Activated CD8-positive, alpha-beta memory T cell treated with anti-CD3 and anti-CD28 coated beads for 1 hour (primary cell): ENCODE measurements around the gene TRANK1.
"Not testable (repeated sequence)": the region's sequence is repeated elsewhere in the genome, so short reads cannot be mapped to it uniquely, and the experiment has no call there.

Experiments used
- DNase-seq, 2 donors: peaks; one replicate each; pipeline ENCODE4 v3.0.0-alpha.2; 2020; ENCODE audit warnings: low read depth in 1 of 2; ENCODE audit errors: extremely low read depth in 1 of 2

Gene TRANK1

DNA sequence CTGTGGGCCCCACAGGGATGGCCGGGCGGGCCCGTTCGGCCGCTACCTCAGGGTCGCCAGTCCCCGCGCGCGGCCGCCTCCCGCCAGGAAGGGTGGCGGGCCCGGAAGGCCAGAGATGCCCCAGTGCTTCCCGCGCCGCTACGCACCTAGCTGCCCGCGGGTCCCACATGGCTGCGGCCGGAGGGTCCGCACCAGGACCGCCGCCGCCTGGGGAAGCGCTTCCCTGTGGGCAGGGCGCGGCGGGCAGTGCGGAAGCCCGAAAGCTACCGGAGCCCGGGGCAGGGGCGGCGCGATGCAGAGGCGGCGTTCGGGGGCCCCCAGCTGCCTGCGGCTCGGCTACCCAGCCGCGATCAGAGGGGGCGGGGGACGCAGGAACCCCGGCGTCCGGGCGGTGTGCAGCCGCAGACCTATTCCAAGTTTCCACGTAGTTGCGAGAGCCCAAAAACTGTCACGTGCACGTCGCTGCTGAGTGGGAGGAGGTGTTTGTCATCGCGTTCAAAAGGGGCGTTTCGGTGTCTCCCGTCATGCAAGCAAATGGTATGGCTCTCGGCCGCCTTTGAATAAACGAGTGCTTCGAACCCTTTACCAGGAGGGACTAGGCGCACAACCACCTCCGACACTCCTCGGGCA, at the start of gene TRANK1:
Gene TRANK1, minus strand, starts transcription at position 414 of the 630 bp plus-strand sequence. Its CDS starts 245 bp downstream, at position 169.
- peak; percentile 61 to 64 for DNase-seq

DNA sequence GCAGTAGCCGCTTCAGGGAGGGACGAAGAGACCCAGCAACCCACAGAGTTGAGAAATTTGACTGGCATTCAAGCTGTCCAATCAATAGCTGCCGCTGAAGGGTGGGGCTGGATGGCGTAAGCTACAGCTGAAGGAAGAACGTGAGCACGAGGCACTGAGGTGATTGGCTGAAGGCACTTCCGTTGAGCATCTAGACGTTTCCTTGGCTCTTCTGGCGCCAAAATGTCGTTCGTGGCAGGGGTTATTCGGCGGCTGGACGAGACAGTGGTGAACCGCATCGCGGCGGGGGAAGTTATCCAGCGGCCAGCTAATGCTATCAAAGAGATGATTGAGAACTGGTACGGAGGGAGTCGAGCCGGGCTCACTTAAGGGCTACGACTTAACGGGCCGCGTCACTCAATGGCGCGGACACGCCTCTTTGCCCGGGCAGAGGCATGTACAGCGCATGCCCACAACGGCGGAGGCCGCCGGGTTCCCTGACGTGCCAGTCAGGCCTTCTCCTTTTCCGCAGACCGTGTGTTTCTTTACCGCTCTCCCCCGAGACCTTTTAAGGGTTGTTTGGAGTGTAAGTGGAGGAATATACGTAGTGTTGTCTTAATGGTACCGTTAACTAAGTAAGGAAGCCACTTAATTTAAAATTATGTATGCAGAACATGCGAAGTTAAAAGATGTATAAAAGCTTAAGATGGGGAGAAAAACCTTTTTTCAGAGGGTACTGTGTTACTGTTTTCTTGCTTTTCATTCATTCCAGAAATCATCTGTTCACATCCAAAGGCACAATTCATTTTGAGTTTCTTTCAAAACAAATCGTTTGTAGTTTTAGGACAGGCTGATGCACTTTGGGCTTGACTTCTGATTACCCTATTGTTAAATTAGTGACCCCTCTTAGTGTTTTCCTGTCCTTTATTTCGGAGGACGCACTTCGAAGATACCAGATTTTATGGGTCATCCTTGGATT, 48.8 kb upstream of the TRANK1 start, which contains the start of gene MLH1:
Gene MLH1, plus strand, starts transcription at position 193 of the 958 bp plus-strand sequence. Its CDS starts 30 bp downstream, at position 223.
- DNase-seq = peak; percentile 91 to 98

DNA sequence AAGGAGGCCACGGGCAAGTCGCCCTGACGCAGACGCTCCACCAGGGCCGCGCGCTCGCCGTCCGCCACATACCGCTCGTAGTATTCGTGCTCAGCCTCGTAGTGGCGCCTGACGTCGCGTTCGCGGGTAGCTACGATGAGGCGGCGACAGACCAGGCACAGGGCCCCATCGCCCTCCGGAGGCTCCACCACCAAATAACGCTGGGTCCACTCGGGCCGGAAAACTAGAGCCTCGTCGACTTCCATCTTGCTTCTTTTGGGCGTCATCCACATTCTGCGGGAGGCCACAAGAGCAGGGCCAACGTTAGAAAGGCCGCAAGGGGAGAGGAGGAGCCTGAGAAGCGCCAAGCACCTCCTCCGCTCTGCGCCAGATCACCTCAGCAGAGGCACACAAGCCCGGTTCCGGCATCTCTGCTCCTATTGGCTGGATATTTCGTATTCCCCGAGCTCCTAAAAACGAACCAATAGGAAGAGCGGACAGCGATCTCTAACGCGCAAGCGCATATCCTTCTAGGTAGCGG, 48.0 kb upstream of the TRANK1 start, which contains the start of gene EPM2AIP1:
Gene EPM2AIP1, minus strand, starts transcription at position 326 of the 520 bp plus-strand sequence. Its CDS starts 54 bp downstream, at position 272.
- no peak for DNase-seq

DNA sequence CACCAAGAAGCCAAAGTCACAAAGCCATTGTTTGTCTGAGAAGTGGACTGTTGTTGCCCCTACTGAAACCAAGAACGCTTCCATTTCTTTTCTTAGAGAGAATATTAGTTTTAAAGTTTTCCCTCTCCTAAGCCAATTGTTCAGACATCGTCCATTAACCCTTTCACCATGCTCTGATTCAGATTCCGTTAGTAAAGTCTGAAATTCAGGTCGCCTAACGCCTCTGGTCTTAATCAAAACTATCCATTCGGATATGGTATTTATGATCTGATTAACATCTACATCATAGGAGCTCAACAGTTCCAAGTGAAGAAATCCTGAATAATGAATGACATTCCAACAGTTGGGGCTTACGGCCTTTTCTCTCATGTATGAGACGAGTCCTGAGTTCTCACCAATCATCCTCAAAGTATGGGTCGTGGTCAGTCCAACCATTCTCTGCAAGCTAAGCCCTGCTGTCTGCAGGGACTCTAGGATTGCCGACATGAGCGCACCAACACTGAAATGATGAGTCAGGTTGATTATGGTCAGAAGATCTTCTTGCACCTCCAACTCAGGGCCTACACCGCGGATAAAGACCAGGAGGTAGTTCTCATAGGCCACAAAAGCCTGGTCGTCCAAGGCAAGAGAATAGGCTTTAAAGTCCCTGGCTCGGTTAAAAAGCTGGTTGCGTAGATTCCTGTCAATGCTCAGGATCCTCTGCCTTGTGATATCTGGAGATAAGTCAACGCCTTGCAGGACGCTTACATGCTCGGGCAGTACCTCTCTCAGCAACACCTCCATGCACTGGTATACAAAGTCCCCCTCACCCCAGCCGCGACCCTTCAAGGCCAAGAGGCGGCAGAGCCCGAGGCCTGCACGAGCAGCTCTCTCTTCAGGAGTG, 47.3 kb upstream of the TRANK1 start:
- no peak for DNase-seq

DNA sequence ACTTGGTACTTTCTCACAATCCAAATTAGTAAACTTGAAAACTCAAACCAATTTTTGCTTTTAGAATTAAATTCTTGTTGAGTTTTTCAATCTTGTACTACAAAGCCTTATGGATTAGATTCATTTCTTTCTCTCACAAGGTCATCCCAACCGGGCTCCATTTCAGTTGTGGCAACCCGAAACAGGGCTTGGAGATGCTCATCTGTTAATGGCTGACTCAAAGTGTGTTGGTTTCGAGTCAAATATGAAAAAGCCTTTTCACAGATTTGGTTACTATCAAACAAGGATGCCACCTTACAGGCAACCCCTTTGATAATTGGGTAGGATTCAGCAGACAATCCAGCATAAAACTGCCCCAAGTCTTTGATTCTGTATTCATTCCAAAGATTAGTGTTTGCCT, 46.3 kb upstream of the TRANK1 start:
- DNase-seq = no peak

DNA sequence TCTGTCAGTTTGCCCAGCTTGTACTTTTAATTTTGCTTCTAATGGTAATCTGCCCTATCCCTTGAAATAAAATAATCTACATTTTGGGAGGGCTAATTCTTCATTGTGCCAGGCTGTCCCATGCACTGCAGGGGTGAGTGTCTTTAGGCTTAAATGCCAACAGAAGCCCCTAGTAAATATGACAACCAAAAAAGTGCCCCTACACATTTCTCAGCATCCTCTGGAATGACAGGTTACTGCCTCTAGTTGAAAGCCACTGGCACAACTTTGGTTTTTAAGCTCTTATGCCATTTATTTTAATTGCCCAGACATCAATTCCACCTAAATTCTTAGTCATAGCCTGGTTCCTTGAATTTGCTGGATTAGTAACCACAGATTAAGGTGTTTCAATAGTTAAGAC, 44.7 kb upstream of the TRANK1 start:
- no peak for DNase-seq

DNA sequence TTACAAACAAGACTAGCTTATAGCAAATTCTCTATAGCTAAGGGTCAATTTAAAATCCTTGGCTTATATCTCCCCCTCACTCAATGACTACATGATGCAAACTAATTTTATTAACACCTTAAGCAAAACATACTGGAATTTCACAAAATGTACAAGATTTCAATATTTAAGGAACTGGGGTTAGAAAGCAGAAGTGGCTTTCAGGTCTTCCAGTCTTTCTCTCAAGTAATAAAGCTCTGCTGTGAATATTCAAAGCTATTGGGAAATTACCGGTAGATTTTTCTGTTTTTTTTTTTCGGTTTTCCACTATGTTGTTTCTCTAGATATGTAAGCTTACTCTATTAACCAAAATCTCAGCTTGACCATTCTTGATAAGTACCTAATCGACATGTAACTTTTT, 44.2 kb upstream of the TRANK1 start:
- no peak for DNase-seq

DNA sequence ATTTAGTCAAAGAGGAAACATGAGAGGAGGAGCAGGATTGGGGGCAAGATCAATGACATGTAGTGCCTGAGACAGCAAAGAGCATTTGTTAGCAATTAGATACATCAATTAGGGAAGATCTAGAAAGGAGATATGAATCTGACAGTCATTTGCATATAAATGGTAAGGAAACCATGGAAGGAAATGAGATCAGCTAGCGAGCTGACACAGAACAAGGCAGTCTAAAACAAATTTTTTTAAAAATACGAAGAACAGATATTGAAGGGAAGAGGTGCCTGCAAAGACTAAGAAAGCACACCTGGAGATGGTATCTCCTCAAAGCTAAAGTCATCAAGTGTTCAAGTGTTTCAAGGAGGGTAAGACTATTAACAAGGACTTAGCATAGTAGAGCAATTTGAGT, 43.5 kb upstream of the TRANK1 start:
- DNase-seq = no peak

DNA sequence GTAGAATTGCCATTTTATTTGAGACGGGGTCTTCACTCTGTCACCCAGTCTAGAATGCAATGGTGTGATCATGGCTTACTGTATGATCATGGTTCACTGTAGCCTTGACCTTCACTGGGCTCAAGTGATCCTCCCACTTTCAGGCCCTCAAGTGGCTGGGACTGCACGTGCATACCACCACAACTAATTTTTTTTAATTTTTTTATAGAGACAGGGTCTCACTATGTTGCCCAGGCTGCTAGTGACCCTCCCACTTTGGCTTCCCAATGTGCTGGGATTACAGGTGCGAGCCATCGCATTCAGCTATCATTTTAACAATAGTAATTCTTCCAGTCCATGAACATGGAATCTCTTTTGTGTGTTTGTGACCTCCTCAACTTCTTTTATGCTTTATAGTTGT, 36.2 kb upstream of the TRANK1 start:
- no peak for DNase-seq

DNA sequence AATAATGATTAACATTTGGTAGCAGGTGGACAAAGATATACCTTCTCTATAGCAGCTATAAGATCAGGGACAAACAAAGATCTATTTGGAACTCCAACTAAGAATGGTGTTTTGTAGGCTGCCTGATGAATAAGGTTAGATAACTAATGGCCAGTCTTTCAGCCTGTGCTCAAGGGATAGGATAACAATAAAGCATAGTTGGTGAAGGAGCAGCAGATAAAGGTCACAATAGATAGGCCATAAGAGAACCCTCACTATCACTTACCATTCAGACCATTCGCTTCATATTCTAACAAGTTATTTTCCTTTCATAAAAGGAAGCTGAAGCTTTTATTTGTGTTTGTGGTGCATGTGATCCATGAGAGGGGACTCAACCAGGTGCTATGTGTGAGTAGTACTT, 28.3 kb upstream of the TRANK1 start:
- DNase-seq = no peak

DNA sequence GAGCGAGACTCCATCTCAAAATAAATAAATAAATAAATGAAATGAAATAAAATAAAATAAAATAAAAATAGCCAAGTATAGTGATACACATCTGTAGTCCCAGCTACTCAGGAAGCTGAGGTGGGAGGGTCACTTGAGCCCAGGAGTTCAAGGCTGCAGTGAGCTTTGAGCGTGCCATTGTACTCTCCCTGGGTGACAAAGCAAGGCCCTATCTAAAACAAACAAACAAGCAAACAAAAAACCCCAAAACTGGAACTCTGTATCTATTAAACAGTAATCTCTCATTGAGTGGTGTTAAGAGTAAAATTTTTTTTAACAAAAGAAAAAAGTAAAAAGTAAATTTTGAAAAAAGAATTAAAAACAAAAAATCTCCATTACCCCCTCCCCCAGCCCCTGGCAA, 27.3 kb upstream of the TRANK1 start:
- DNase-seq = no peak

DNA sequence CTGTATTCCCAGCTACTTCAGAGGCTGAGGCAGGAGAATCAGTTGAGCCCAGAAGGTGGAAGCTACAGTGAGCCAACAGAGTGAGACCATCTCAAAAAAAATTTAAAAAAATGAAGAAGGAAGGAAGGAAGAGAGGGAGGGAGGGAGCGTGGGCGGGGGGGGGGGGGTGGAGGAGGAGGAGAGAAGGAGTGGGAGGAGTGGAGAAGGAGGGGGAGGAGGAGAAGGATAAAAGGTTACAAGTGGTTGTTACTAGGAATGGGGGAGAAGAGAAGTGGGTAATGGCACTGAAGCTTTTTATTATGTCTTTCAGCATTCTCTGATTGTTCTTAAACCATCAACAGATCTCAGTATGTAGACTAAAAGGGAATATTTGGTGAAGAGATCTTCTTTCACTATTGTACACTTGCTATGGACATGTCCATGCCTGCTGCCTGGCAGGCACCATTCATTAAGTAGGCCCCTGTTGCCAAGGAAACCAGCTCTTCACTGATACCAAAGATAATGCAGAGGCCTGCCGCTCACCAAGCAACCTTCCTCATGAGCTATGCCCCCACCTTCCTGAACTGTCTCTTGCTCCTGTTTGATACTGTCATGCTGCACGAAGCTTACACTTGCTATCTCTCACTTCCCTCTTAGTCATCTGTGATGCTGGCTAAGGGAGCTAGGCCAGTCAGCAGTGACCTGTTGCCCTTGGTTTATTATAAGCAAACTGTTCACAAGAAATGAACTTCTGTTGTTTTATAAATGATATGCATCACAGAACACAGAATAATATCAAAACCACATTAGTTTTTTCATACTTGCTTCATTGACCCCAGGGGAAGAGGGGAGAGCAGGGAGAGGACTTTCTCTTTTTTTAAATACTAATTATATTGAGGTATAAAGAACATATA, 24.9 kb upstream of the TRANK1 start:
- DNase-seq = no peak

DNA sequence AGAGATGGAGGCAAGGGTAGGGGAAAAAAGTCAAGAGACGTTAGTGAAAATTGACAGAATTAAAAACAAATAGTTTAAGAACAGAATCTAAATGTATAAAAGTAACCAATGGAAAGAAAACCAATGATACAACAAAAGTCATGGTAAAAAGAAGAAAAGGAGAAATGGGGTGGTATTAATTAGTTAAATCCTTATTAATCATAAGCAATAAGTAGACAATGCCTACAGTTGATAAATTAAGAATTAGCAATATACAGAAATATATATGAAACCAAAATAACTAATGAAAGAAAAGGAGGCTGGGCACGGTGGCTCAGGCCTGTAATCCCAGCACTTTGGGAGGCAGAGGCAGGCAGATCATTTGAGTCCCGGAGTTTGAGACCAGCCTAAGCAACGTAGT, 24.2 kb upstream of the TRANK1 start:
- no peak for DNase-seq

DNA sequence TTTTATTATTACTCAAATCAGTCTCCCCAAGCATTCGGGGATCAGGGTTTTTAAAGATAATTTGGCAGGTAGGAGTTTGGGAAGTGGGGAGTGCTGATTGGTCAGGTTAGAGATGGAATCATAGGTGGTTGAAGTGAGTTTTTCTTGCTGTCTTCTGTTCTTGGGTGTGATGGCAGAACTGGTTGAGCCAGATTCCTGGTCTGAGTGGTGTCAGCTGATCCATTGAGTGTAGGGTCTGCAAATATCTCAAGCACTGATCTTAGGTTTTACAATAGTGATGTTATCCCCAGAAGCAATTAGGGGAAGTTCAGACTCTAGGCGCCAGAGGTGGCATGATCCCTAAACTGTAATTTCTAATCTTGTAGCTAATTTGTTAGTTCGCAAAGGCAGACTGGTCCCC, 20.6 kb upstream of the TRANK1 start:
- no peak for DNase-seq

DNA sequence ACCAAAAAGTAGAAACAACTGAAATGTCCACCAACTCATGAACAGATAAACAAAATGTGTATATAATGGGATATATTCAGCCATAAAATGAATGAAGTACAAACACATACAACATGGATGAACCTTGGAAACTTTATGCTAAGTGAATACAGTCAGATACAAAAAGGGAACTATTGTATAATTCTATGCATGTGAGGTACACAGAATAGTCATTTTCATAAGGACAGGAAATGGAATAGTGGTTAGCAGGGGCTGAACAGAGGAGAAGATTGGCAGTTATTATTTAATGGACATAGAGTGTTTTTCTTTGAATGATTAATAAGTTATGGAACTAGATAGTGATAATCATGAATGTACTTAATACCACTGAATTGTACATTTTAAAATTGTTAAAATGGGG, 20.0 kb upstream of the TRANK1 start:
- DNase-seq = no peak

DNA sequence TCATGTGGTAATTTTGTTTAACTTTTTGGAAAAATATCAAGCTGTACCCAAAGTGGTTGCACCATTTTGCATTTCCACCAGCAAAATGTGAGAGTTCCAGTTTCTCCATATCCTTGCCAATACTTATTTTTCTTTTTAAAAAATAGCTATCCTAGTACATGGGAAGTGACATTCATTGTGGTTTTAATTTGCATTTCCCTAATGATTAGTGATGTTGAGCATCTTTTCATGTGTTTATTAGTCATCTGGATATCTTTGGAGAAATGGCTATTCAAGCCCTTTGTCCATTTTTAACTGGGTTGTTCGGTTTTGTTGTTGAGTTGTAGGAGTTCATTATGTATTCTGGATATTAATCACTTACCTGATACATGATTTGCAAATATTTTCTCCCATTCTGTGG, 19.5 kb upstream of the TRANK1 start:
- DNase-seq = no peak

DNA sequence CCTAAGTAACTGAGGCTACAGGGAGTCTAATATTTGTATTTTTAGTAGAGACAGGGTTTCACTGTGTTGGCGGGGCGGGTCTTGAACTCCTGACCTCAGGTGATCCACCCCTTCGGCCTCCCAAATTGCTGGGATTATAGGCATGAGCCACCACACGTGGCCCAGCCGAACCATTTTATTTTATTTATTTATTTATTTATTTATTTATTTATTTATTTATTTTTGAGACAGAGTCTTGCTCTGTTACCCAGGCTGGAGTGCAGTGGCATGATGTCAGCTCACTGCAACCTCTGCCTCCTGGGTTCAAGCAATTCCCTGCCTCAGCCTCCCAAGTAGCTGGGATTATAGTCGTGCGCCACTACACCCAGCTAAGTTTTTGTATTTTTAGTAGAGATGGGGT, 18.2 kb upstream of the TRANK1 start:
- not testable (repeated sequence) for DNase-seq

DNA sequence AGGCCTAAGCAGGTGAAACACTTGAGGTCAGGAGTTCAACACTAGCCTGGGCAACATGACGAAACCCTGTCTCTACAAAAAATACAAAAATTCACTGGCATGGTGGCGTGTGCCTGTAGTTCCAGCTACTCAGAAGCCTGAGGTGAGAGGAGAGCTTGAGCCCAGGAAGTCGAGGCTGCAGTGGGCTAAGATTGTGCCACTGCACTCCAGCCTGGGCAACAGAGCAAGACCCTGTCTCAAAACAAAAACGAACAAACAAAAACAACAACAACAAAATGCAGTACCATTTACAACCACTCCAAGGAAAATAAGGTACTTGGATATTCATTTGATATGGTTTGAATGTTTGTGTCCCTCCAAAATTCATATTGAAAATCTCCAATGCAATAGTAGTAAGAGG, 15.6 kb upstream of the TRANK1 start:
- no peak for DNase-seq

DNA sequence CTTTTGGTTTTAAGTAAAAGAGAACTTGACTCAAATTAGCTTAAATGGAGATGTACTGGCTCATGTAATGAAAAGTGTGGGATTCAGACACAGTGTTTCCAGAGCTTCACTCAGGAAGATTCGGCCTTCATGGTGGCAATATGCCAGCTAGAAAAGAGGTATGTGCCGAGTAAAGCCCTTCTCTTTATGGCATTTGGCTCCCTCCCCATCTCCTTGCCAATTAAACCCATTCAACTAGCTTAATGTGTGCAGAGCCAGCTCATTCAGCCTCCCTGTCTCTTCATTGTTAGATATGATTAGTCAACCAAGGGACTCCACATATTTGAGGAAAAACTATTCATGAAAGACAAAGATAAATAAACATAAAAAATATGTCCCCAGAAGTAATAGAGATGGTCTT, 15.0 kb upstream of the TRANK1 start:
- no peak for DNase-seq
